ENCODE measurements around the gene OPRM1. TPM values are rescaled to one million over a fixed set of nuclear protein-coding genes. Genes with fewer than 3 reads are reported as not detected.

OPRM1 gene
- total and polyA plus RNA-seq, 2 of the 8 experiments (the other 6 are each of a cell fraction or from before 2014, with no cell fraction given), result not detected

DNA sequence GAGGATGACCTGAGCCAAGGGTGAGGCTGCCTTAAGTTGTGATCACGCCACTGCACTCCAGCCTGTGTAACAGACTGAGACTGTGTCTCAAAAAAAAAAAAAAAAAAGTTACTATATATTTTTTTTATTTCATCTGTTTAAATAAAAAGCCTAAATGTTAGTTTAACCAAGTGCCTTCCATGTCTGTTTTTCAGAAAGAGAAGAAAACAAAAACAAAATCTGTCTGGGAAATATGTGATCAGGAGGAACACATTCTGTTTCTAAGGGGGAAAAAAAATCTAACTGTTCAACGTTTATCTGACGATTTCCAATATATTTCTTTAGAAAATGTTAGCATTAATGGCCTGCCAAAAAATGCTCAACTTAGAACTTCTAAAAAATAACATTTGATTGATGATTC lies 170.5 kb downstream of the OPRM1 start:
- H3K79me1 ChIP-seq (ENCODE audit: low read depth, low read length), result no peaks in the 10 kb centered on the region
- H3K36me3 ChIP-seq (ENCODE audit: control insufficient read depth in 2 of 4, insufficient read depth in 4 of 4, low read length in 3 of 4), result no peaks in the 10 kb centered on the region
- H3K4me3 ChIP-seq (ENCODE audit: extremely low read depth in 1 of 4, insufficient read depth in 2 of 4, low read depth in 3 of 4, low read length in 4 of 4), result no peak overlapping the region
- no peak overlapping the region for H3K14ac ChIP-seq (ENCODE audit: insufficient read length)
- H2BK120ac ChIP-seq (replicated peaks; ENCODE audit: low read depth, low read length), result no peak overlapping the region
- no peak overlapping the region for H4K5ac ChIP-seq (ENCODE audit: insufficient read length, low read depth, low read length)
- no peak overlapping the region for H3K18ac ChIP-seq (ENCODE audit: extremely low read depth, low read length)
- 90% methylated on average over 3 of the region's 3 CpGs; no CpG with 5 or more reads in 1 of the 2 experiments for WGBS, 2 experiments (ENCODE audit: extremely low coverage in 1 of 2, insufficient coverage in 1 of 2, insufficient read length in 1 of 2, insufficient replicate concordance in 2 of 2, low coverage in 1 of 2, low lambda C conversion rate in 2 of 2, missing lambda C conversion rate in 1 of 2)
- no peaks in the 10 kb centered on the region for H3K9me3 ChIP-seq (ENCODE audit: insufficient read depth in 2 of 2, low read depth in 1 of 2, low read length in 1 of 2)
- no peak for TF ChIP-seq JUN (IDR thresholded peaks at IDR 0.05; ENCODE audit: low read depth, low read length)
- TF ChIP-seq SP2 (IDR thresholded peaks at IDR 0.05; ENCODE audit: low read length), result no peak
- no peak for TF ChIP-seq KDM1A (IDR thresholded peaks at IDR 0.05; ENCODE audit: borderline replicate concordance, low read length)
- no peak for TF ChIP-seq MAFK (IDR thresholded peaks at IDR 0.05; ENCODE audit: low read depth, low read length)
- no peak for TF ChIP-seq YY1 (IDR thresholded peaks at IDR 0.05; ENCODE audit: low read depth, low read length)
- TF ChIP-seq, protein P1, sequence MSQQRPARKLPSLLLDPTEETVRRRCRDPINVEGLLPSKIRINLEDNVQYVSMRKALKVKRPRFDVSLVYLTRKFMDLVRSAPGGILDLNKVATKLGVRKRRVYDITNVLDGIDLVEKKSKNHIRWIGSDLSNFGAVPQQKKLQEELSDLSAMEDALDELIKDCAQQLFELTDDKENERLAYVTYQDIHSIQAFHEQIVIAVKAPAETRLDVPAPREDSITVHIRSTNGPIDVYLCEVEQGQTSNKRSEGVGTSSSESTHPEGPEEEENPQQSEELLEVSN (IDR thresholded peaks at IDR 0.05), result no peak
- TF ChIP-seq CHD1 (IDR thresholded peaks at IDR 0.05; ENCODE audit: low read depth, low read length), result no peak
- TF ChIP-seq CBX5 (IDR thresholded peaks at IDR 0.05; ENCODE audit: low read depth, low read length), result no peak
- no peak for TF ChIP-seq TAF1 (IDR thresholded peaks at IDR 0.05; ENCODE audit: low read depth, low read length)
- TF ChIP-seq ZNF274 (IDR thresholded peaks at IDR 0.05; ENCODE audit: borderline replicate concordance, extremely low read depth, low read length), result no peak
- TF ChIP-seq, protein P2, sequence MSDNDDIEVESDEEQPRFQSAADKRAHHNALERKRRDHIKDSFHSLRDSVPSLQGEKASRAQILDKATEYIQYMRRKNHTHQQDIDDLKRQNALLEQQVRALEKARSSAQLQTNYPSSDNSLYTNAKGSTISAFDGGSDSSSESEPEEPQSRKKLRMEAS (IDR thresholded peaks at IDR 0.05), result no peak
- TF ChIP-seq POU5F1 (IDR thresholded peaks at IDR 0.05; ENCODE audit: low read depth, low read length), result no peak
- no peak for TF ChIP-seq SUZ12 (IDR thresholded peaks at IDR 0.05; ENCODE audit: low read length)
- no peak for TF ChIP-seq RAD21 (IDR thresholded peaks at IDR 0.05 in 1 of 2, conservative IDR thresholded peaks at IDR 0.05 in 1 of 2; ENCODE audit: low read depth in 2 of 2, low read length in 2 of 2)
- no peak for TF ChIP-seq CBX8 (IDR thresholded peaks at IDR 0.05; ENCODE audit: borderline replicate concordance, low read depth, low read length)
- H2BK15ac ChIP-seq (ENCODE audit: low read length), result no peak overlapping the region
- no peak overlapping the region for H2AK5ac ChIP-seq (ENCODE audit: low read depth, low read length)
- H3K56ac ChIP-seq (replicated peaks; ENCODE audit: insufficient read length, low read depth, low read length), result no peak overlapping the region
- ChIA-PET POLR2A (ENCODE audit: partially characterized antibody) (no interaction called here), CTCF (ENCODE audit: partially characterized antibody) (no interaction called here)
- H3K23ac ChIP-seq (ENCODE audit: insufficient read length), result no peak overlapping the region
- DNase-seq (ENCODE audit: low read depth in 1 of 2, low spot score in 2 of 2) (no peak), FAIRE-seq (no peak)
- no peak overlapping the region for H3K27ac ChIP-seq (ENCODE audit: low read depth, low read length)
- no peak overlapping the region for H2BK12ac ChIP-seq (ENCODE audit: low read depth, low read length)
- H3K79me2 ChIP-seq (ENCODE audit: control insufficient read depth in 1 of 2, insufficient read depth in 2 of 2, low read length in 2 of 2), result no peaks in the 10 kb centered on the region
- H2BK5ac ChIP-seq (ENCODE audit: low read depth, low read length), result no peak overlapping the region
- no peak overlapping the region for H3K4me2 ChIP-seq (ENCODE audit: insufficient read depth in 1 of 2, low read depth in 2 of 2, low read length in 2 of 2)
- H3K4me1 ChIP-seq (replicated peaks in 1 of 4; ENCODE audit: control insufficient read depth in 3 of 4, insufficient read depth in 4 of 4, low read length in 3 of 4), result no peaks in the 10 kb centered on the region
- H3K4ac ChIP-seq (replicated peaks; ENCODE audit: insufficient read length, low read depth, low read length), result no peak overlapping the region
- no peaks in the 10 kb centered on the region for H3K23me2 ChIP-seq (ENCODE audit: low read depth, low read length)
- no peak overlapping the region for H2AFZ ChIP-seq (ENCODE audit: low read length)
- H3K27me3 ChIP-seq (replicated peaks in 1 of 4; ENCODE audit: control insufficient read depth in 3 of 4, extremely low read depth in 1 of 4, insufficient read depth in 3 of 4, low read length in 3 of 4), result no peaks in the 10 kb centered on the region
- H3K9ac ChIP-seq (replicated peaks in 1 of 4; ENCODE audit: extremely low read depth in 1 of 4, low read depth in 3 of 4, low read length in 3 of 4), result no peak overlapping the region
- no peaks in the 10 kb centered on the region for H4K20me1 ChIP-seq (replicated peaks in 1 of 2; ENCODE audit: control insufficient read depth in 1 of 2, insufficient read depth in 2 of 2, low read length in 2 of 2)
- no peak overlapping the region for H2BK20ac ChIP-seq (ENCODE audit: low read length)
- no peak overlapping the region for H4K91ac ChIP-seq (replicated peaks; ENCODE audit: insufficient read length, low read length)
- H4K8ac ChIP-seq (ENCODE audit: extremely low read depth, insufficient read depth, low read length), result no peak overlapping the region

All from H1 (cell line).